ENCODE results near the gene GJB5.

GJB5 gene

DNA sequence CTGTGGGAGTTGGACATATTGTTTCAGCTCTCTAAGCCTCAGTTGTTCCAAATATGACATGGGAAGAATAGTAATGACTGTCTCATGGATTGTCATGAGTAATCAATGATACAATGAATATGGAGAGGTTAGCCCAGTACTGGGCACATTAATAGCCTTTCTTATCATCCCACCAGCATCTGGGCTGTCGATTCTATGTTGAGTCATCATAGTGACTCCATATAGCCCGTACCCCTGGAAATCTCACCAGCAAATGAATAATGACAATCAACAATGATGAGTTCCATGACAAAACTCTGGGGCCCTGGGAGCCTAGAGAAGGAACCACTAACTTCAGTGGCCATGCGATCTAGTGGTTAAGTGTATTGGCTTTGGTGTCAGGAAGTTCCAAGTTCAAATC is 39.7 kb upstream of the GJB5 start:
- Histone ChIP-seq H2AFZ (ENCODE audit: low read length) (no peak overlapping the region), H3K4me2 (ENCODE audit: low read length) (no peak overlapping the region), H3K4me1 (ENCODE audit: insufficient read depth, low read length, severe bottlenecking) (no peaks in the 10 kb centered on the region), H3K9me3 (ENCODE audit: low read length) (no peaks in the 10 kb centered on the region), H3K4me3 (ENCODE audit: low read depth, low read length, poor library complexity, severe bottlenecking) (no peak overlapping the region), H3K79me2 (ENCODE audit: insufficient read depth, low read length) (no peaks in the 10 kb centered on the region), H3K9me2 (ENCODE audit: low read depth, low read length) (no peaks in the 10 kb centered on the region), H3K36me3 (ENCODE audit: insufficient read depth, low read length) (no peaks in the 10 kb centered on the region), H3K27ac (ENCODE audit: low read depth, low read length, poor library complexity, severe bottlenecking) (no peak overlapping the region), H3K9ac (ENCODE audit: low read length) (no peak overlapping the region), H4K20me1 (ENCODE audit: insufficient read depth, low read length) (no peaks in the 10 kb centered on the region), H3K27me3 (ENCODE audit: insufficient read depth, low read length) (no peaks in the 10 kb centered on the region; the same call in 1 of the 2 replicates), H3F3A (ENCODE audit: insufficient read depth, low read length) (no peaks in the 10 kb centered on the region)
- TF ChIP-seq EZH2 (IDR thresholded peaks at IDR 0.05; ENCODE audit: borderline replicate concordance, low read length) = no peak
- TF ChIP-seq, protein P1, sequence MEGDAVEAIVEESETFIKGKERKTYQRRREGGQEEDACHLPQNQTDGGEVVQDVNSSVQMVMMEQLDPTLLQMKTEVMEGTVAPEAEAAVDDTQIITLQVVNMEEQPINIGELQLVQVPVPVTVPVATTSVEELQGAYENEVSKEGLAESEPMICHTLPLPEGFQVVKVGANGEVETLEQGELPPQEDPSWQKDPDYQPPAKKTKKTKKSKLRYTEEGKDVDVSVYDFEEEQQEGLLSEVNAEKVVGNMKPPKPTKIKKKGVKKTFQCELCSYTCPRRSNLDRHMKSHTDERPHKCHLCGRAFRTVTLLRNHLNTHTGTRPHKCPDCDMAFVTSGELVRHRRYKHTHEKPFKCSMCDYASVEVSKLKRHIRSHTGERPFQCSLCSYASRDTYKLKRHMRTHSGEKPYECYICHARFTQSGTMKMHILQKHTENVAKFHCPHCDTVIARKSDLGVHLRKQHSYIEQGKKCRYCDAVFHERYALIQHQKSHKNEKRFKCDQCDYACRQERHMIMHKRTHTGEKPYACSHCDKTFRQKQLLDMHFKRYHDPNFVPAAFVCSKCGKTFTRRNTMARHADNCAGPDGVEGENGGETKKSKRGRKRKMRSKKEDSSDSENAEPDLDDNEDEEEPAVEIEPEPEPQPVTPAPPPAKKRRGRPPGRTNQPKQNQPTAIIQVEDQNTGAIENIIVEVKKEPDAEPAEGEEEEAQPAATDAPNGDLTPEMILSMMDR (IDR thresholded peaks at IDR 0.05; ENCODE audit: low read length) = no peak

DNA sequence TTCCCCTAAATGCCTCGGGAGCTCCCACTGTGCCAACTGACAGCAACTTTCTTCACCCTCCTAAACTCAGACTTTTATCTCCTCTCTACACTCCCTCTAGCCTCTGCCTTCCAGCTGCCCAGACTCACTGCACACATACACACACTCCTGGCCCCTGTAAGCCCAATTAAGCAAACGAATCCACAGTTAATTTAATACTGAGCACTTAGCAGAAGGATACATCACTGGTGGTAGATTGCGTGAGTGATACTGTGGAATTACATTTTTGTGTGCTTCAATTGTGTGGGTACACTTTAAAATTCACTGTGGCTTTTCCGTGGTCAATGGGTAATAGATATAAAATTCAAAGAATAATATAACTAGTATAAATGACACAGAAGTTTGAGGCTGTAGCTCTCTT is 33.6 kb upstream of the GJB5 start:
- Histone ChIP-seq H3K9me3 (ENCODE audit: low read length) (no peaks in the 10 kb centered on the region), H3F3A (ENCODE audit: insufficient read depth, low read length) (no peaks in the 10 kb centered on the region), H2AFZ (ENCODE audit: low read length) (no peak overlapping the region), H3K9ac (ENCODE audit: low read length) (no peak overlapping the region), H3K9me2 (ENCODE audit: low read depth, low read length) (no peaks in the 10 kb centered on the region), H3K27me3 (ENCODE audit: insufficient read depth, low read length) (no peaks in the 10 kb centered on the region), H3K4me3 (ENCODE audit: low read depth, low read length, poor library complexity, severe bottlenecking) (no peak overlapping the region), H3K27ac (ENCODE audit: low read depth, low read length, poor library complexity, severe bottlenecking) (no peak overlapping the region), H3K79me2 (ENCODE audit: insufficient read depth, low read length) (no peaks in the 10 kb centered on the region), H3K4me2 (ENCODE audit: low read length) (no peak overlapping the region), H4K20me1 (ENCODE audit: insufficient read depth, low read length) (no peaks in the 10 kb centered on the region), H3K36me3 (ENCODE audit: insufficient read depth, low read length) (no peaks in the 10 kb centered on the region), H3K4me1 (ENCODE audit: insufficient read depth, low read length, severe bottlenecking) (no peaks in the 10 kb centered on the region)
- TF ChIP-seq, protein P1 (IDR thresholded peaks at IDR 0.05; ENCODE audit: low read length) = no peak
- no peak for TF ChIP-seq EZH2 (IDR thresholded peaks at IDR 0.05; ENCODE audit: borderline replicate concordance, low read length)

DNA sequence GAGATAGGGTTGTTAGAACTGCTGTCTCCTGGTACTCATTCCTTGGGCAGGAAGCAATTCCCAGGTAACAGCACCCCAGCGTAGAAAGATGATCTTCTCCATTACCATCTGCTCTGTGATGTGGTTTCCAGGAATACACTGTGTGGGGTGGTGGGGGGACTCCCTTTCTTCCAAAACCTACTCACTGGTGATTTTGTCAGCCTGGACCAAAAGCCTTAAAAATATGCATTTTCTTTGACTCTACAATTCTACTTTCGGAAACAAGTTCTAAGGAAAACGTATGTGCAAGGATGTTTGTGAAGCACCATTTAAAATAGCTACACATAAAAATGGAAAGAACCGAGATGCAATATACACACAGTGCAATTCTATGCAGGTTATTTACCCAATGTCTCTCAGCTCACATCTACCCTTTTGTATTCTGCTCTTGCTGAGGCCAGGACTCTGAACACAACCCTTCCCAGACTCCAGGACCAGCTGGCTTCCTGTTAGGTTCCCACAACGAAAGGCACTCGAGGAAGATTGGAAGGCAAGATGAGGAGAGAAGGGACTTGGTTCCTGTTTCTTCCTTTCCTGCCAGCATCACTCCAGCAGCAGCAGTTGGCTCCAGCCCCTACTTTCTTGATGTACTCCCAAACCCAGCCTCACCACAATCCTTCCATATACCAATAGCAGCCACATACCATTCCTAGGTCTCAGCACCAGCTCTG is 33.0 kb upstream of the GJB5 start:
- no peak for TF ChIP-seq EZH2 (IDR thresholded peaks at IDR 0.05; ENCODE audit: borderline replicate concordance, low read length)
- TF ChIP-seq, protein P1 (IDR thresholded peaks at IDR 0.05; ENCODE audit: low read length) = no peak
- Histone ChIP-seq H3K27me3 (ENCODE audit: insufficient read depth, low read length) (no peaks in the 10 kb centered on the region), H3K27ac (ENCODE audit: low read depth, low read length, poor library complexity, severe bottlenecking) (no peak overlapping the region)

More for the DNA sequence above, 33.0 kb upstream of the GJB5 start:
- H3K36me3 ChIP-seq (ENCODE audit: insufficient read depth, low read length) = no peaks in the 10 kb centered on the region
- no peaks in the 10 kb centered on the region for H3F3A ChIP-seq (ENCODE audit: insufficient read depth, low read length)
- H3K9ac ChIP-seq (ENCODE audit: low read length) = no peak overlapping the region
- H3K9me2 ChIP-seq (ENCODE audit: low read depth, low read length) = no peaks in the 10 kb centered on the region
- H2AFZ ChIP-seq (ENCODE audit: low read length) = no peak overlapping the region
- H3K79me2 ChIP-seq (ENCODE audit: insufficient read depth, low read length) = no peaks in the 10 kb centered on the region
- no peaks in the 10 kb centered on the region for H3K4me1 ChIP-seq (ENCODE audit: insufficient read depth, low read length, severe bottlenecking)
- H3K4me2 ChIP-seq (ENCODE audit: low read length) = no peak overlapping the region
- no peak overlapping the region for H3K4me3 ChIP-seq (ENCODE audit: low read depth, low read length, poor library complexity, severe bottlenecking)
- H3K9me3 ChIP-seq (ENCODE audit: low read length) = no peaks in the 10 kb centered on the region
- no peaks in the 10 kb centered on the region for H4K20me1 ChIP-seq (ENCODE audit: insufficient read depth, low read length)

Measured in OCI-LY1 (cell line).